ENCODE measurements around the gene GABBR2.
"Not testable (repeated sequence)": the region's sequence is repeated elsewhere in the genome, so short reads cannot be mapped to it uniquely, and the experiment has no call there.

Gene GABBR2

DNA sequence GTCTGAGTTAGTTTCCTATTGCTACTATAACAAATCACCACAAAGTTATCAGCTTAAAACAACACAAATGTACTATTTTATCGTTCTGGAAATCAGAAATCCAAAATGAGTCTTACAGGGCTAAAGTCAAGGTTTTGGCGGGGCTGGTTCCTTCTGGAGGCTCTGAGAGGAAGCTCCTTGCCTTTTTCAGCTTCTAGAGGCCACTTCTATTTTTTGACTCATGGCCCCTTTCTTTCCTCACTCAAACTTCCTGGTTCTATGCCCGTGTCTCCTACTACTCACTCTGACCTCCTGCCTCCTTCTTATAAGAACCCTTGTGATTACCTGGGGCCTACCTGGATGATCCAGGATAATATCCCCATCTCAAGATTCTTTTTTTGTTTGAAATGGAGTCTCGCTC, 48.2 kb downstream of the GABBR2 start:
- TF ChIP-seq CTCF (conservative IDR thresholded peaks at IDR 0.05; ENCODE audit: low read length), result no peak
- DNase-seq (ENCODE audit: low read depth), result no peak
- H3K4me3 ChIP-seq (ENCODE audit: low read length), result no peak overlapping the region

DNA sequence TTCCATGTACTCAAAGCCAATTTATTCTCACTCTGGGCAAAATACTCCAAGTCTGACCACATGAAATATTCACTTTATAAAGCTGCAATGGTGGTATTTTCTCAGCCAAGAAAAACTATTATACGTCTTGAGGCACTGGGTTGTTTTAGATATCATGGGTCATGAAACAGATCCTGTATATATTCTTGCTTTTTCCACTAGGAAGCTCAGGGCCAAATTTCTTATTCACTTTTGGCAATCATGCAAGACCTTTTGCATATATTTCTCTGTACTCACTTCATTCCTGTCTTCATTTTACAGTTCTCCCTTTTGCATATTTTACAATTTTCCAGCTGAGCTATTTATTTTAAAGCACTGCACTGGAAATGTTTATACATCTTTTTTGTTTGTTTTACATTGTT, 49.8 kb downstream of the GABBR2 start:
- H3K4me3 ChIP-seq (ENCODE audit: low read length), result no peak overlapping the region
- no peak for TF ChIP-seq CTCF (conservative IDR thresholded peaks at IDR 0.05; ENCODE audit: low read length)
- peak; percentile 90 for DNase-seq (ENCODE audit: low read depth)

- no peak for TF ChIP-seq CTCF (conservative IDR thresholded peaks at IDR 0.05; ENCODE audit: low read length)
- peak; percentile 92 for DNase-seq (ENCODE audit: low read depth)
- no peak overlapping the region for H3K4me3 ChIP-seq (ENCODE audit: low read length)
Measured at GRCh38 chr9:98657897-98658296, 50.8 kb downstream of the GABBR2 start.

- no peak overlapping the region for H3K4me3 ChIP-seq (ENCODE audit: low read length)
- no peak for TF ChIP-seq CTCF (conservative IDR thresholded peaks at IDR 0.05; ENCODE audit: low read length)
- peak; percentile 63 for DNase-seq (ENCODE audit: low read depth)
Measured at GRCh38 chr9:98656511-98656910, 52.2 kb downstream of the GABBR2 start.

DNA sequence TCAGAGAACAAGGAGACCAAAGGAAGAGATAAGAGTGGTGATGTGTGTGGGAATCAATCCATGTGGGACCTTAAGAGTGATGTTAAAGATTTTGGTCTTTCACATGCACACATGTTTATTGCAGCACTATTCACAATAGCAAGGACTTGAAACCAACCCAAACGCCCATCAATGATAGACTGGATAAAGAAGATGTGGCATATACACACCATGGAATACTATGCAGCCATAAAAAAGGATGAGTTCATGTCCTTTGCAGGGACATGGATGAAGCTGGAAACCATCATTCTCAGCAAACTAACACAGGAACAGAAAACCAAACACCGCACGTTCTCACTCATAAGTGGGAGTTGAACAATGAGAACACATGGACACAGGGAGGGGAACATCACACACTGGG, 53.3 kb downstream of the GABBR2 start:
- DNase-seq (ENCODE audit: low read depth); H3K4me3 ChIP-seq (ENCODE audit: low read length): not testable (repeated sequence)

DNA sequence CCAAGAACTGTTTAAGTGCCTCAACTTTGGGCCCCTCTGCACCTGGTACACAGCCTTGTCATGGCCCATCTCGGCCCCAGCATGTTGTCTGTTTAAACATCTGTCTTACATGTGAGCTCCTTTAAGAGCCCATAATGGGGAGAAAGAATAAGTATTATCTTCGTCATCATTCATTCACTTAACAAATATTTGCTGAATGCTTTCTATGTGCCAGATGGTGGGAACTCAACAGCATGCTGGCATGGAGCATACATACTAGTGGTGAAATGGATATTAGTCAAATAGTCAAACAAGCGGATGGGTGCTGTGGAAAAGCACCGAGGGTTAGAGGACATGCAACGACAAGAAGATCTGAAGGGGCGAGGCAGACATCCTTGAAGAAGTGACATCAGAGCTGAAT, 54.5 kb downstream of the GABBR2 start:
- no peak for TF ChIP-seq CTCF (conservative IDR thresholded peaks at IDR 0.05; ENCODE audit: low read length)

DNA sequence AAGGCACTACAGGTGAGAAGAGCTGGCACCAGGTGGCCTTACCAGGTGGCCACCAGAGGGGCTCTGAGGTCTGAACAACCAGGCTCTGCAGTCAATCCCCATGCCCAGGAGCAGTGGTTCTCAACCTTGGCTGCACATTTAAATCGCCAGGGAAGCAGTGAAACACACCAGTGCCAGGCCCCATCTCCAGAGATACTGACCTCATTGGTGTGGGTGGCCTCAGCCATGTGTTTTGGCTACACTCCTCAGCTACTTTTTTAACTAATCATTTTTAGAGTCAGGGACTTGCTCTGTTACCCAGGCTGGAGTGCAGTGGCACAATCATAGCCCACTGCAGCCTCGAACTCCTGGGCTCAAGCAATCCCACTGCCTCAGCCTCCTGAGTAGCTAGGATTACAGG, 56.0 kb downstream of the GABBR2 start:
- no peak for TF ChIP-seq CTCF (conservative IDR thresholded peaks at IDR 0.05; ENCODE audit: low read length)
- H3K4me3 ChIP-seq (ENCODE audit: low read length), result no peak overlapping the region
- DNase-seq (ENCODE audit: low read depth), result peak; percentile 55

More for the DNA sequence above, 54.5 kb downstream of the GABBR2 start:
- no peak overlapping the region for H3K4me3 ChIP-seq (ENCODE audit: low read length)
- DNase-seq (ENCODE audit: low read depth), result peak; percentile 99

- H3K4me3 ChIP-seq (ENCODE audit: low read length), result no peak overlapping the region
- TF ChIP-seq CTCF (conservative IDR thresholded peaks at IDR 0.05; ENCODE audit: low read length), result no peak
- no peak for DNase-seq (ENCODE audit: low read depth)
Measured at GRCh38 chr9:98652302-98652701, 56.4 kb downstream of the GABBR2 start.

Data from AG10803 (cell line).